ENCODE measurements around the gene LZIC. TPM values are rescaled to one million over a fixed set of nuclear protein-coding genes. Genes with fewer than 3 reads are reported as not detected.
A peak's percentile ranks its signal among the peaks of the same experiment; 100 is the strongest.

The LZIC gene
- total and polyA plus RNA-seq, 9 of the 15 experiments (the other 6 are each of a cell fraction or from before 2014, with no cell fraction given), result 32.9 to 109 (median 61.7) TPM

GRCh38 chr1:9942939-9943788 lies at the start of gene LZIC, which contains the start of gene NMNAT1 (continued):
- peak; percentile 84; the same call in 1 of the 2 replicates for TF ChIP-seq HINFP (tag; conservative IDR thresholded peaks at IDR 0.05; ENCODE audit: low read depth)
- no peak for TF ChIP-seq ZNF77 (CRISPR knock-in tag; IDR thresholded peaks at IDR 0.05)
- peak; percentile 54; the same call in 1 of the 2 replicates for TF ChIP-seq RERE (CRISPR knock-in tag; IDR thresholded peaks at IDR 0.05; ENCODE audit: borderline replicate concordance)
- TF ChIP-seq LCOR (CRISPR knock-in tag; IDR thresholded peaks at IDR 0.05), result peak; percentile 94
- no peak for TF ChIP-seq WHSC1 (IDR thresholded peaks at IDR 0.05; ENCODE audit: low read length)
- no peak for TF ChIP-seq FOXJ2 (tag; IDR thresholded peaks at IDR 0.05)
- TF ChIP-seq ZNF41 (CRISPR knock-in tag; conservative IDR thresholded peaks at IDR 0.05), result 0 out of 2 replicates have a peak, but pooled peaks have one; percentile 7
- no peak for TF ChIP-seq HMG20B (CRISPR knock-in tag; IDR thresholded peaks at IDR 0.05)
- peak; percentile 52; the same call in 1 of the 2 replicates for TF ChIP-seq HEY1 (CRISPR knock-in tag; IDR thresholded peaks at IDR 0.05; ENCODE audit: borderline replicate concordance)
- TF ChIP-seq NR2C2 (CRISPR knock-in tag; IDR thresholded peaks at IDR 0.05), result peak; percentile 66; the same call in 1 of the 2 replicates
- TF ChIP-seq NR2C2 (tag; IDR thresholded peaks at IDR 0.05), result peak; percentile 91
- no peak for TF ChIP-seq HDAC6 (IDR thresholded peaks at IDR 0.05; ENCODE audit: low read depth, low read length)
- TF ChIP-seq RFX5 (IDR thresholded peaks at IDR 0.05; ENCODE audit: low read depth, low read length), result no peak
- no peak for TF ChIP-seq RFX1 (IDR thresholded peaks at IDR 0.05)
- peak; percentile 90 for TF ChIP-seq ETS1 (conservative IDR thresholded peaks at IDR 0.05; ENCODE audit: control insufficient read depth, low read depth, low read length)
- no peak for TF ChIP-seq ZNF316 (IDR thresholded peaks at IDR 0.05)
- TF ChIP-seq SLC30A9 (CRISPR knock-in tag; IDR thresholded peaks at IDR 0.05), result no peak
- 0 out of 2 replicates have a peak, but pooled peaks have one; percentile 72 for TF ChIP-seq THAP7 (CRISPR knock-in tag; IDR thresholded peaks at IDR 0.05)

Measured in K562 (cell line).